HEK293T (cell line): ENCODE data around the gene BUD23.

ENCODE experiments used
- FOXA1 ChIP-seq: fragments of 450-650 bp; IDR thresholded peaks from 2 replicates; pipeline ENCODE4 v1.6.1; 2016; ENCODE audit warnings: mild to moderate bottlenecking
- FOXM1 ChIP-seq: fragments of 450-650 bp; IDR thresholded peaks from 2 replicates; pipeline ENCODE4 v1.6.1; 2017; ENCODE audit warnings: mild to moderate bottlenecking, borderline replicate concordance

DNA sequence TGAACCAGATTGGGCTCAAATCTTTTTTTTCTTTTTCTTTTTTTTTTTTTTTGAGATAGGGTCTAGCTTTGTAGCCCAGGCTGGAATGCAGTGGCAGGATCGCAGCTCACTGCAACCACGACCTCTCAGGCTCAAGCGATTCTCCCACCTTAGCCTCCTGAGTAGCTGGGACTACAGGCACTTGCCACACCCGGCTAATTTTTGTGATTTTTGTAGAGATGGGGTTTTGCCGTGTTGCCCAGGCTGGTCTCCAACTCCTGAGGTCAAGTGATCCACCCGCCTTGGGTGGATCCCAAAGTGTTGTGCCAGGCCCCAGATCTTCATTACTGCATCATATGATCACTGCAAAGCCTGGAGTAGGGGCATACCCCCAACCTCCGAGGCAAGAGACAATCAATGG, 2.9 kb upstream of the BUD23 start:
- TF ChIP-seq FOXA1 = no peak
- TF ChIP-seq FOXM1 = no peak
